Liver (tissue), 9 donors: ENCODE data around the gene USP14. TPM values are rescaled to one million over a fixed set of nuclear protein-coding genes. Genes with fewer than 3 reads are reported as not detected.

ENCODE experiments used
- DNase-seq: peaks from one replicate; pipeline ENCODE4 v3.0.0-alpha.2; 2017; ENCODE audit warnings: low spot score
- H3K27ac ChIP-seq, 2 donors: one replicate each; pipeline ENCODE4 v1.7.0; 2013; ENCODE audit warnings: inconsistent platforms in 2 of 2, low read length in 2 of 2, control low read depth in 1 of 2, low read depth in 1 of 2, mild to moderate bottlenecking in 1 of 2
- H3K27me3 ChIP-seq, 4 donors: one replicate each; pipeline versions ENCODE4 v1.6.1 to v1.7.0; 2013; ENCODE audit warnings: low read length in 3 of 4, inconsistent platforms in 1 of 4, mild to moderate bottlenecking in 1 of 4, moderate library complexity in 1 of 4; ENCODE audit not compliant: control insufficient read depth in 4 of 4, insufficient read depth in 4 of 4
- H3K36me3 ChIP-seq, 4 donors: one replicate each; pipeline versions ENCODE4 v1.6.1 to v1.7.0; 2013; ENCODE audit warnings: low read length in 3 of 4, mild to moderate bottlenecking in 3 of 4, low read depth in 1 of 4, moderate library complexity in 1 of 4; ENCODE audit not compliant: control insufficient read depth in 4 of 4, insufficient read depth in 3 of 4
- H3K4me1 ChIP-seq, 4 donors: one replicate each; pipeline versions ENCODE4 v1.6.1 to v1.7.0; 2013; ENCODE audit warnings: low read length in 3 of 4, mild to moderate bottlenecking in 3 of 4, moderate library complexity in 1 of 4; ENCODE audit not compliant: control insufficient read depth in 4 of 4, insufficient read depth in 4 of 4
- H3K4me3 ChIP-seq, 3 donors: one replicate each; pipeline versions ENCODE4 v1.6.1 to v1.7.0; 2013; ENCODE audit warnings: low read length in 3 of 3, control low read depth in 1 of 3, low read depth in 1 of 3, mild to moderate bottlenecking in 1 of 3
- H3K9ac ChIP-seq, 2 donors: one replicate each; pipeline ENCODE4 v1.7.0; 2013; ENCODE audit warnings: low read length in 2 of 2, mild to moderate bottlenecking in 2 of 2, moderate library complexity in 2 of 2, control low read depth in 1 of 2, low read depth in 1 of 2
- H3K9me3 ChIP-seq, 4 donors: one replicate each; pipeline versions ENCODE4 v1.6.1 to v1.7.0; 2013; ENCODE audit warnings: low read length in 3 of 4; ENCODE audit not compliant: control insufficient read depth in 4 of 4
- ATF3 ChIP-seq: IDR thresholded peaks from 2 replicates; pipeline ENCODE4 v1.6.1; 2016; ENCODE audit warnings: antibody characterized with exemption
- CTCF ChIP-seq: fragments of 150-350 bp; IDR thresholded peaks from 2 replicates; pipeline ENCODE4 v1.5.1; 2017; ENCODE audit warnings: improper control_type of control experiment, low read depth, low read length; ENCODE audit not compliant: missing input control
- EGR1 ChIP-seq, 2 donors: IDR thresholded peaks; 2 replicates each; pipeline ENCODE4 v1.6.1; 2016 to 2018; ENCODE audit warnings: antibody characterized with exemption in 2 of 2, low read depth in 2 of 2
- FOXA1 ChIP-seq: IDR thresholded peaks from 2 replicates; pipeline ENCODE4 v1.6.1; 2016; ENCODE audit warnings: antibody characterized with exemption
- FOXA2 ChIP-seq: IDR thresholded peaks from 2 replicates; pipeline ENCODE4 v1.6.1; 2016; ENCODE audit warnings: antibody characterized with exemption
- GABPA ChIP-seq, 2 donors: IDR thresholded peaks in 1 of 2; conservative IDR thresholded peaks in 1 of 2; 2 replicates each; pipeline ENCODE4 v1.6.1; 2016; ENCODE audit warnings: antibody characterized with exemption in 2 of 2, mild to moderate bottlenecking in 1 of 2, moderate library complexity in 1 of 2
- HNF4A ChIP-seq, 2 donors: conservative IDR thresholded peaks; 2 replicates each; pipeline ENCODE4 v1.6.1; 2016; ENCODE audit warnings: antibody characterized with exemption in 2 of 2, mild to moderate bottlenecking in 2 of 2
- HNF4G ChIP-seq: IDR thresholded peaks from 2 replicates; pipeline ENCODE4 v1.6.1; 2016; ENCODE audit warnings: antibody characterized with exemption
- JUND ChIP-seq, 2 donors: IDR thresholded peaks; 2 replicates each; pipeline ENCODE4 v1.6.1; 2016; ENCODE audit warnings: antibody characterized with exemption in 2 of 2
- MAX ChIP-seq: IDR thresholded peaks from 2 replicates; pipeline ENCODE4 v1.6.1; 2016; ENCODE audit warnings: antibody characterized with exemption
- NR2F2 ChIP-seq: IDR thresholded peaks from 2 replicates; pipeline ENCODE4 v1.6.1; 2016; ENCODE audit warnings: antibody characterized with exemption
- RAD21 ChIP-seq, 2 donors: IDR thresholded peaks; 2 replicates each; pipeline ENCODE4 v1.6.1; 2016; ENCODE audit warnings: antibody characterized with exemption in 2 of 2, mild to moderate bottlenecking in 2 of 2
- REST ChIP-seq: IDR thresholded peaks from 2 replicates; pipeline ENCODE4 v1.6.1; 2016; ENCODE audit warnings: antibody characterized with exemption, mild to moderate bottlenecking
- RXRA ChIP-seq, 2 donors: IDR thresholded peaks; 2 replicates each; pipeline ENCODE4 v1.6.1; 2017 to 2018; ENCODE audit warnings: antibody characterized with exemption in 2 of 2, mild to moderate bottlenecking in 1 of 2
- TAF1 ChIP-seq: conservative IDR thresholded peaks from 2 replicates; pipeline ENCODE4 v1.6.1; 2016; ENCODE audit warnings: antibody characterized with exemption, mild to moderate bottlenecking
- YY1 ChIP-seq: IDR thresholded peaks from 2 replicates; pipeline ENCODE4 v1.6.1; 2016; ENCODE audit warnings: antibody characterized with exemption, mild to moderate bottlenecking
- WGBS: extraction: QIAGEN DNeasy Blood & Tissue Kit; methylation state at CpG from one replicate; pipeline ENCODE4 v1.1.7; 2013; 5-methylcytosine and 5-hydroxymethylcytosine counted together
- polyA plus RNA-seq, 2 donors: library from polyadenylated mRNA; stranded (reverse) in 1 of 2; unstranded in 1 of 2; fragments of 200-250 nt in 1 of 2; fragments of >200 nt in 1 of 2; fragmentation: Nextera tagmentation in 1 of 2; extraction: Ambion mirVana in 1 of 2; gene quantifications; one replicate each; pipeline versions ENCODE4 v1.2.1 to v1.2.3, GENCODE V29; 2013 to 2015
- total RNA-seq, 2 donors: library from RNA; depleted of rRNA; stranded (reverse); fragments of >200 nt; gene quantifications; one replicate each; pipeline ENCODE4 v1.2.3, GENCODE V29; 2014
- donor health status: healthy.
- donor health status: healthy.
- donor health status: healthy.
- donor health status: healthy.
- donor health status: healthy.

The USP14 gene
- total and polyA plus RNA-seq, 4 donors = 16.2 to 28.3 (median 20.7) TPM

GRCh38 chr18:183769-184168 is 25.4 kb downstream of the USP14 start:
- Histone ChIP-seq H3K27ac (no peak overlapping the region), H3K9me3 (no peaks in the 10 kb centered on the region), H3K4me1 (peaks cover 0 to 2% (median 0%) of the 10 kb centered on the region in 4 donors), H3K4me3 (no peak overlapping the region), H3K9ac (no peak overlapping the region), H3K36me3 (peaks cover 0 to 23% (median 11%) of the 10 kb centered on the region in 4 donors), H3K27me3 (no peaks in the 10 kb centered on the region)
- TF ChIP-seq HNF4A (conservative IDR thresholded peaks at IDR 0.05) (no peak), EGR1 (IDR thresholded peaks at IDR 0.05; ENCODE audit: low read depth in 2 of 2) (no peak), MAX (no peak), REST (no peak), RXRA (IDR thresholded peaks at IDR 0.05) (no peak), FOXA2 (no peak), CTCF (no peak), JUND (IDR thresholded peaks at IDR 0.05) (no peak), FOXA1 (no peak), GABPA (IDR thresholded peaks at IDR 0.05 in 1 of 2, conservative IDR thresholded peaks at IDR 0.05 in 1 of 2) (no peak), NR2F2 (no peak), HNF4G (no peak), TAF1 (no peak), YY1 (no peak), ATF3 (no peak), RAD21 (IDR thresholded peaks at IDR 0.05) (no peak)
- WGBS = 92% methylated on average over 1 of the region's 1 CpG
- no peak for DNase-seq

- no peaks in the 10 kb centered on the region for H3K9me3 ChIP-seq
- H3K36me3 ChIP-seq = peaks cover 0 to 4% (median 1%) of the 10 kb centered on the region in 4 donors
- H3K27ac ChIP-seq = no peak overlapping the region
- no peaks in the 10 kb centered on the region for H3K27me3 ChIP-seq
- WGBS = 84% methylated on average over 5 of the region's 5 CpGs
- TF ChIP-seq GABPA (IDR thresholded peaks at IDR 0.05 in 1 of 2, conservative IDR thresholded peaks at IDR 0.05 in 1 of 2) = no peak
- TF ChIP-seq FOXA1 = no peak
- no peak for TF ChIP-seq JUND (IDR thresholded peaks at IDR 0.05)
- H3K4me3 ChIP-seq = no peak overlapping the region
- no peak overlapping the region for H3K9ac ChIP-seq
- no peak for DNase-seq
- H3K4me1 ChIP-seq = peaks cover 0 to 8% (median 0%) of the 10 kb centered on the region in 4 donors
Observed at GRCh38 chr18:189254-189653, 30.9 kb downstream of the USP14 start.
